BJ (cell line): ENCODE measurements around the gene SSBP1. TPM values are rescaled to one million over a fixed set of nuclear protein-coding genes. Genes with fewer than 3 reads are reported as not detected.
"Not testable (repeated sequence)": the region's sequence is repeated elsewhere in the genome, so short reads cannot be mapped to it uniquely, and the experiment has no call there.

Source experiments
- CTCF ChIA-PET: fragments of 350-600 bp; formaldehyde crosslinking; extraction: SDS; loops from one replicate; lab custom pipeline; 2021; ENCODE audit warnings: antibody characterized with exemption, inconsistent platforms; lab: Yijun Ruan, JAX
- POLR2A ChIA-PET: fragments of 300-600 bp; sonication (Branson Sonifier 250); formaldehyde crosslinking; extraction: SDS; loops from one replicate; lab custom pipeline; 2021; ENCODE audit warnings: antibody characterized with exemption; lab: Charles Lee
- DNase-seq: peaks from one replicate; pipeline ENCODE4 v3.0.0-alpha.2; 2011; ENCODE audit warnings: low read depth
- H3K27me3 ChIP-seq: 2 replicates; pipeline ENCODE4 v1.6.0; 2011; ENCODE audit warnings: low read length; ENCODE audit not compliant: control insufficient read depth, insufficient read depth
- H3K36me3 ChIP-seq: 2 replicates; pipeline ENCODE4 v1.5.1; 2011; ENCODE audit warnings: low read length; ENCODE audit not compliant: control insufficient read depth, insufficient read depth
- H3K4me3 ChIP-seq: 2 replicates; pipeline ENCODE4 v1.5.1; 2011; ENCODE audit warnings: low read depth, mild to moderate bottlenecking, control low read depth, low read length
- polyA minus RNA-seq: library from RNA; depleted of rRNA, polyadenylated mRNA; stranded (reverse); fragments of >200 nt; gene quantifications from 2 replicates; pipeline ENCODE4 v1.2.3, GENCODE V29; 2011; rRNA and poly(A)+ RNA removed
- polyA plus RNA-seq: library from polyadenylated mRNA; depleted of rRNA; stranded (reverse); fragments of >200 nt; gene quantifications from 2 replicates; pipeline ENCODE4 v1.2.3, GENCODE V29; 2011; rRNA removed
- TF ChIP-seq, protein P1 (sequence below): IDR thresholded peaks from 2 replicates; pipeline ENCODE4 v1.5.1; 2011; ENCODE audit warnings: low read depth, mild to moderate bottlenecking, control low read depth, inconsistent platforms, low read length, moderate library complexity; ENCODE audit not compliant: insufficient read depth

The SSBP1 gene
- 55.0 and 139 TPM in 2 replicates for polyA plus RNA-seq
- polyA minus RNA-seq = 12.0 and 17.9 TPM in 2 replicates

GRCh38 chr7:141737836-141738591, at the start of gene SSBP1:
Gene SSBP1, plus strand, starts transcription at chr7:141738358. Its CDS starts 809 bp downstream, at chr7:141739167.
- Histone ChIP-seq H3K4me3 (peak within 1 kb of the TSS; percentile 88), H3K36me3 (peaks cover 3% of the 10 kb centered on the region), H3K27me3 (no peaks in the 10 kb centered on the region)
- ChIA-PET CTCF (interaction anchor here (0.6 to 2.3 kb wide), 20 partner anchors 9 to 1681 kb away, joined by 3 to 17 read pairs (median 4); partner anchors contain the start of gene TAS2R4), POLR2A (interaction anchor here (0.5 to 0.6 kb wide), 2 partner anchors 60 to 497 kb away, joined by 3 to 9 read pairs; no protein-coding TSS in a partner anchor)
- DNase-seq = peak; percentile 82
- TF ChIP-seq, protein P1, sequence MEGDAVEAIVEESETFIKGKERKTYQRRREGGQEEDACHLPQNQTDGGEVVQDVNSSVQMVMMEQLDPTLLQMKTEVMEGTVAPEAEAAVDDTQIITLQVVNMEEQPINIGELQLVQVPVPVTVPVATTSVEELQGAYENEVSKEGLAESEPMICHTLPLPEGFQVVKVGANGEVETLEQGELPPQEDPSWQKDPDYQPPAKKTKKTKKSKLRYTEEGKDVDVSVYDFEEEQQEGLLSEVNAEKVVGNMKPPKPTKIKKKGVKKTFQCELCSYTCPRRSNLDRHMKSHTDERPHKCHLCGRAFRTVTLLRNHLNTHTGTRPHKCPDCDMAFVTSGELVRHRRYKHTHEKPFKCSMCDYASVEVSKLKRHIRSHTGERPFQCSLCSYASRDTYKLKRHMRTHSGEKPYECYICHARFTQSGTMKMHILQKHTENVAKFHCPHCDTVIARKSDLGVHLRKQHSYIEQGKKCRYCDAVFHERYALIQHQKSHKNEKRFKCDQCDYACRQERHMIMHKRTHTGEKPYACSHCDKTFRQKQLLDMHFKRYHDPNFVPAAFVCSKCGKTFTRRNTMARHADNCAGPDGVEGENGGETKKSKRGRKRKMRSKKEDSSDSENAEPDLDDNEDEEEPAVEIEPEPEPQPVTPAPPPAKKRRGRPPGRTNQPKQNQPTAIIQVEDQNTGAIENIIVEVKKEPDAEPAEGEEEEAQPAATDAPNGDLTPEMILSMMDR = peak; percentile 84

DNA sequence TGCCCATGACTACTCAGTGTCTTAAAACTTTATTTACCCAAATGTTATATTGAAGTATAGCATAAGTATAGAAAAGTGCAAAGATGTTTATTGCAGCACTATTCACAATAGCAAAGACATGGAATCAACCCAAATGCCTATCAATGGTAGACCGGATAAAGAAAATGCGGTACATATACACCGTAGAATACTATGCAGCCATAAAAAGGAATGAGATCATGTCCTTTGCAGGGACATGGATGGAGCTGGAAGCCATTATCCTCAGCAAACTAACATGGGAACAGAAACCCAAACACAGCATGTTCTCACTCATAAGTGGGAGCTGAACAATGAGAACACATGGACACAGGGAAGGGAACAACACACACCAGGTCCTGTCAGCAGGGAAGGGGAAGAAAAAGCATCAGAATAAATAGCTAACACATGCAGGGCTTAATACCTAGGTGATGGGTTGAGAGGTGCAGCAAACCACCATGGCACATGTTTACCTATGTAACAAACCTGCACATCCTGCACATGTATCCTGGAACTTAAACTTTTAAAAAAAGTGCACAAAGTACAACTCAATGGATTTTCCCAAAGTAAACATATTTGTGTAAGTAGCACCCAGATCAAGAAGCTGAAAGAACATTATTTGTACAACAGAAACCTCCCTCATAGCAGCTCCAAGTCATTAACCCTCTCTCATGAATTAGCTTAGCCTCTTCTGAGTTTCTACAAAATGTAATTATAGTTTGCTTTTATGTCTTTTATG, 48.9 kb upstream of the SSBP1 start:
- DNase-seq, H3K27me3 ChIP-seq, POLR2A ChIA-PET, H3K36me3 ChIP-seq, H3K4me3 ChIP-seq: not testable (repeated sequence)
- CTCF ChIA-PET = interaction anchor here (1.0 kb wide), 1 partner anchor 97 kb away, joined by 3 read pairs; no protein-coding TSS in a partner anchor

DNA sequence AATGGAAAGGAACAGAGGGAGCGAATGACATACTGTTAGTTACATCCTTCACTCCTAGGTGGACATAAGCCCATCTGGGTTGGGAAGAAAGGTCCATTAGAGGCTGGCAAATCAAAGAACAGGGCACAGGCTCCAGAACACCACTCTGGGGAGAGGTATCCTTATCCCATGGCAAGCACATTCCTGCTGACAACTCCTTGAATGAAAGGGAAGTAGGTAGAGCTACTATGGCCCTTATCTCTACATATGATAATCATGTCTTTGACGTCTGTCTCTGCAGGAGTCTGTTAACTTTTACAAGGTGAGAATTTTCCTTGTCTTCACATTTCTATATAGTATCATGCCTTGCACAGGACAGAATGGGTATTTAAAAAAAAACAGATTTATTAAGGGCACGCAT, 46.6 kb upstream of the SSBP1 start:
- Histone ChIP-seq H3K4me3 (no peak overlapping the region), H3K36me3 (no peaks in the 10 kb centered on the region; the same call in 1 of the 2 replicates), H3K27me3 (no peaks in the 10 kb centered on the region)
- CTCF ChIA-PET = no interaction called here
- TF ChIP-seq, protein P1 = no peak
- POLR2A ChIA-PET = no interaction called here
- DNase-seq = no peak

GRCh38 chr7:141691961-141692360, 46.2 kb upstream of the SSBP1 start:
- TF ChIP-seq, protein P1 = no peak
- Histone ChIP-seq H3K36me3 (no peaks in the 10 kb centered on the region; the same call in 1 of the 2 replicates), H3K27me3 (no peaks in the 10 kb centered on the region), H3K4me3 (no peak overlapping the region)
- ChIA-PET CTCF (no interaction called here), POLR2A (no interaction called here)
- no peak for DNase-seq

GRCh38 chr7:141693082-141693481, 45.1 kb upstream of the SSBP1 start:
- TF ChIP-seq, protein P1 = no peak
- H3K36me3 ChIP-seq = no peaks in the 10 kb centered on the region; the same call in 1 of the 2 replicates
- no peak for DNase-seq
- no peak overlapping the region for H3K4me3 ChIP-seq
- ChIA-PET POLR2A (no interaction called here), CTCF (no interaction called here)
- no peaks in the 10 kb centered on the region for H3K27me3 ChIP-seq
